ENCODE data around the gene CACNG4.
"Not testable (repeated sequence)": the region's sequence is repeated elsewhere in the genome, so short reads cannot be mapped to it uniquely, and the experiment has no call there.

Gene CACNG4

GRCh38 chr17:66964930-66965800 is 658 bp downstream of the CACNG4 start:
- DNase-seq, result peak; percentile 18

GRCh38 chr17:66965801-66966262 is 1.3 kb downstream of the CACNG4 start:
- DNase-seq, result no peak

- no peak for DNase-seq
Observed at GRCh38 chr17:66966298-66966697, 1.8 kb downstream of the CACNG4 start.

- no peak for DNase-seq
Observed at GRCh38 chr17:66966704-66967418, 2.4 kb downstream of the CACNG4 start.

GRCh38 chr17:66967837-66968543 is 3.5 kb downstream of the CACNG4 start:
- no peak for DNase-seq

GRCh38 chr17:66968916-66969315 is 4.4 kb downstream of the CACNG4 start:
- DNase-seq, result no peak

- no peak for DNase-seq
Observed at GRCh38 chr17:66970140-66970539, 5.6 kb downstream of the CACNG4 start.

GRCh38 chr17:66970797-66971196 is 6.3 kb downstream of the CACNG4 start:
- DNase-seq, result no peak

GRCh38 chr17:66971264-66971663 is 6.8 kb downstream of the CACNG4 start:
- no peak for DNase-seq

GRCh38 chr17:66971730-66972441 is 7.4 kb downstream of the CACNG4 start:
- DNase-seq, result no peak

- not testable (repeated sequence) for DNase-seq
Observed at GRCh38 chr17:66972442-66972830, 7.9 kb downstream of the CACNG4 start.

- no peak for DNase-seq
Observed at GRCh38 chr17:66975188-66975587, 10.7 kb downstream of the CACNG4 start.

- no peak for DNase-seq
Observed at GRCh38 chr17:66975614-66976378, 11.3 kb downstream of the CACNG4 start.

- no peak for DNase-seq
Observed at GRCh38 chr17:66976379-66976663, 11.8 kb downstream of the CACNG4 start.

GRCh38 chr17:66976781-66977201 is 12.3 kb downstream of the CACNG4 start:
- no peak for DNase-seq

- DNase-seq, result no peak
Observed at GRCh38 chr17:66978514-66979061, 14.1 kb downstream of the CACNG4 start.

GRCh38 chr17:66980896-66981295 is 16.4 kb downstream of the CACNG4 start:
- DNase-seq, result no peak

- no peak for DNase-seq
Observed at GRCh38 chr17:66981983-66982508, 17.5 kb downstream of the CACNG4 start.

- no peak for DNase-seq
Observed at GRCh38 chr17:66983414-66984021, 19.0 kb downstream of the CACNG4 start.

- DNase-seq, result no peak
Observed at GRCh38 chr17:66984730-66985129, 20.2 kb downstream of the CACNG4 start.
